SKM-1 treated with dmso at 0.1 percent for 144 hours (cell line): Measurements from ENCODE around the gene MAP2K1.
A peak's percentile ranks its signal among the peaks of the same experiment; 100 is the strongest.
"Not testable (repeated sequence)": the region's sequence is repeated elsewhere in the genome, so short reads cannot be mapped to it uniquely, and the experiment has no call there.

Experiments used
- DNase-seq: peaks from one replicate; lab custom pipeline; 2025; ENCODE audit not compliant: unreplicated experiment; lab: John Stamatoyannopoulos, UW

The MAP2K1 gene

DNA sequence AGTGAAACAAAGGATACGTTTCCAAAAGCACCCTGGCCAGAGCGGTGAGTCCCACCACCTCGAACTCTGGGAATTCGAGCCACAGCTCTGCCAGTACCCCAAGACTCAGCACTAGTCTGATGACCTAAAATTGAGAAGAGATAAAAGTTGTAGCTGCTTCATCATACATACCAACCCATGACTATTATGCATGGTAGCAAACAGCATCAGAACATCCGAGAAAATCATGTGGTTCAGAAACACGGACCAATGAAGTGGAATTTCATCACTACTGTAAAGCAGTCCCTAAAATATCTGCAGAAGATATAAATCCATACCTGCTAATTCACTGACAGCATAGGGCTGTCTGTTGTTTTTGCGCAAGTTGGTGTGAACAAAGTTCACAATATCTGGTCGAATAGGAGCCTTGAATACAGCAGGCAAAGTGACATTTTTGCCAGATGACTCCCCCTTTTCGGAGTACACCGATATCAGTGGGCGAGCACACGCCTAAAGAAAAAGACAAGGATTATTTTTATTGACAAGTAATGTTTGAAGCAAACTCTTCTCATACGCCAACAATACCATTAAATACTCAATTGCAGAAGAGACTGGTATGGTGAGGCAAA lies 116.4 kb downstream of the MAP2K1 start:
- not testable (repeated sequence) for DNase-seq

DNA sequence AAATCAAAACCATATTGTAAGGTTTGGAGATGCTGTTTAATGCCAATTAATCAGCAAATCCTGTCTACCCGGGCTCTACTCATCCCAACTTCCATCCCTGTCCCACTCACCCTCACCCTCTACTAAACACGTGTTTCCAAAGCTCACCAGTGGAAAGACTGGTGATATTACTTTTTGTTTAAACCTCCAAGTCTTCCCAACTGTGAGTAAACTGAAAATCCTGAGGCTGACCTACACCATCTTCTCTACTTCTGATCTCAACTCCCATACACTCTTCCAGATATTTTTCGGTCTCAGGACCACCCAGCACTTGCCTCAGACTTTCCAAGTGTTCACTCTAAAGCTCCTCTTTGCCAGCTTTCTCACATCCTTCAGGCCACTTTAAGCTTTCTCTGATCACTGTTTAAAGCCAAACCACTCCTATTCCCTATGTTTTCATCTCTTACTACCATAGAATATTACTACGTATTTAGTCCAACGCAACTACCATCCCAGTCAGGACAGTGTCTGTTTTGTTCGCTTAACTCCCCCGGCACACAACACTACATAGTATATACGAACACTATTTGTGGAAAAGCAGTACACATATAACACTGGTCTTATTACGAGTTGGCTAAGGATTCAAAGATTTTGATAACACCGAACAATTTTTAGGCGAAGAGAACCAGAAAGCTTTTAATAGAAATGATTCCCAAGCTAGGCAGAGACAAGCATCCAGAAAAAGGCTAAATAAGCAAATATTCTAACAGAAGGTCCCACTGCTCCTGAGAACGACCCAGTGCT lies 117.3 kb downstream of the MAP2K1 start:
- DNase-seq, result no peak

DNA sequence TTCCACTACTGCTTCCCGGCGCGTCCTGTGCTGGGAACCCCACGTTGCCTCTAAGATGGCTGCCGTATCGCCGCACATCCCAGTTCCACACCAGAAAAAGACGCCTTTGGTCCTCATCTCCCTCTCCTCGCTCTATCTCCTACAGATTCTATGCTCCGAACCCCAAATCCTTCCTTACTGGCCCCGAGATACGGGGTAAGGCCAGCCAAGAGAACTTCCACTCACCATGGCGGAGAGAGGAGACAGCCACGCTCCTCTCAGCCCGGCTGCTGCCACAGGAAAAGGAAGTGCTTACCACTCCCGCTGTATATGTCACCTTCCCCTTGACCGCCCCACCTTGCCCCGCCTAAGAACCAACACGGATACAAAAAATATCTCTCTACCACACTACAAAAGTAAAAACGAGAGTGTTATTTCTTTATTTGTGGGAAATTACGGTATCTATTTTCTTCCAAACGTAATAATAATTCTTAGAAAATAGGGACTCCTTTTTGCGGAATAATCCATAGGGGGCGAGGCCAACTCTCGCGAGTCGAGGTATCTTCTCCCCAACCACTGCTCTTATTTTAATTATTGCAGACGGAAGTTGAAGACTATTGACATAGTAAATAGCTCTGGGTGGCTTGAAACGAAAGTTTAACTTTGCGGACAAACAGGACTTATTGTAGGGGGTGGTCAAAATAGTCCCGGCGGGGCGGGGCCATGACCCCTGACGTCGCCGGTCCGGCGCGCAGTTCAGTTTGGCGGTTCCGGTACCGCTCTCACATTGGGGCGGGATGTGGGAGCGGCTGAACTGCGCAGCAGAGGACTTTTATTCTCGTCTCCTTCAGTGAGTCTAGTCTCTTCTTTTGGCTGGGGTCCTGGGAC lies 118.1 kb downstream of the MAP2K1 start, which contains the start of the genes RPL4 and ZWILCH:
Gene RPL4, minus strand, starts transcription at position 293 of the 867 bp plus-strand sequence. Its CDS starts 65 bp downstream, at position 228.
Gene ZWILCH, plus strand, starts transcription at position 764 of the 867 bp plus-strand sequence. Its CDS starts 13 bp downstream, at position 777.
- peak; percentile 85 for DNase-seq

DNA sequence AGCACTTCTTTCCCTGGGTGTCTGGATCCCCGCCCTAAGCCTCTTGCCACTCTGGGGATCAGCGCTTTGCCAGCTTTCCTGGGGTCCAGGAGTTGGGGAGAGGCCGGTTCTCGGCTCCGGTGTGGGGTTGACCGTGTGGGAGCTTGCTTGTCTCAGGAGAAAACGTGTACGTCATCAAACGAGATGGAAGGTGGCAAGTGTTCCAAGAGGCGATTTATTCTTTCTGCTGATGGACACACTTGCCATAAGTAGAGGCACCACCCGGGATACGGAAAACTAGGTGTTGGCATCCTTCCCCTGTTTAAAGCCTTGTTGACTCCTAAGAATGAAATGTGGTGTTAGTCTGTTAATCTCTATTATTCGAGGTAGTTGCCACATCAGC lies 118.7 kb downstream of the MAP2K1 start:
- no peak for DNase-seq

DNA sequence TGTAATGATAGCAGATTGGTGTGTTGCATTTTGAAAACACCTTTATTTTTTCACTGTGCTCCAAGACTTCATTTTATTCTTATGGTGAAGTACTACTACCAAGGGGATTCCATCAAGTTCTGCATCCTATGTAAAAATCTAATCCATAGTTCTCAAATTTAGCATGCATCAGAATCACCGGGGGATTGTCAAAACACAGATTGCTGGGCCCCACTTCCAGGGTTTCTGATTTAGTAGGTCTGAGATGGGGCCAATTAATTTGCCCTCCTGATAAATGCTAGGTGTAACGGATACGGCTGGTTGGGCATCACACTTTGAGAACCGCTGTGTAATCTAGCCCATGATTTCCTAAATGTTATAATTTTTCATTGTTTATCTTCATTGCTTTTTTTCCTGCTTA lies 119.1 kb downstream of the MAP2K1 start:
- DNase-seq, result no peak

- DNase-seq, result no peak
These were observed 121.7 kb downstream of the MAP2K1 start for GRCh38 chr15:66508293-66508883.

DNA sequence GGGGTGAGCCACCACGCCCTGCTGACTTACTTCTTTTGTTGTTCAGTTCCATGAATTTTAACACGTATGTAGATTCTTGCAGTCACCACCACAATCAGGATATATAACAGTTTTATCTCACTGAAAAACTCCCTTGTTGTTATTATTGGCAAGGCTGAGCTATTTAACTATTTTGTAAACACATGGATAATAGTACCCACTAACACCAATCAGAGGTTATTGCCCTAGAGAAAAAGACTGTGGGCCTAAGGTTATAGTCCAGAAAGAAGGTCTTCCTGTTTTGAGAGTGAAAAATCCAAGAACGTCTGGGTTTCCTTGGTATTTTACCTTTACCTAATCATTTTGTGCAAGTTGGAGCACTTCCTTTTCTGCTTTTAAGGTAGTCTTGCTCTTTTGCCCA lies 127.9 kb downstream of the MAP2K1 start:
- DNase-seq, result no peak

- no peak for DNase-seq
These were observed 129.2 kb downstream of the MAP2K1 start for GRCh38 chr15:66515901-66516322.

- no peak for DNase-seq
These were observed 137.2 kb downstream of the MAP2K1 start for GRCh38 chr15:66523926-66524325.

DNA sequence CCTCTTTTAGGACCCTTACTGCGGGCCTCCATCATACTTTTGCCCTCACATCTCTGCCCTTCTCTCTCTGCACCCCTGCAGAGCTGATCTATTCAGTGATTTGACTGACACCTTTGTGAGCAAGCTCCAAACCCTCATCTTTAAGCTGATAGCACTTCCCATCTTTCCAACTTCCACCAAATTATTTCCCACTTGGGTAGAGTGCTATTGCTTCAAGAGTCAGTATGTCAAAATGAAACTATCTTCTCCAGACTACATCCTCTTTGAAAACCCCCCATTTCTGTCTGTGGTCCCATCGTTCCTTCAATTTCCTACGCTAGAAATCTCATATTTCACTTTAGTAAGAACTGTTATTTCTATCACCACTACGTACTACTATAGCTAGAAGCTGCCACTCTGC lies 138.1 kb downstream of the MAP2K1 start:
- DNase-seq, result no peak

GRCh38 chr15:66535056-66535455 lies 148.3 kb downstream of the MAP2K1 start:
- no peak for DNase-seq
